Fibroblast of peridontal ligament (primary cell): ENCODE results near the gene CADPS.

Experiments used
- DNase-seq: peaks from one replicate; pipeline ENCODE4 v3.0.0-alpha.2; 2010; ENCODE audit errors: extremely low read depth

Gene CADPS

DNA sequence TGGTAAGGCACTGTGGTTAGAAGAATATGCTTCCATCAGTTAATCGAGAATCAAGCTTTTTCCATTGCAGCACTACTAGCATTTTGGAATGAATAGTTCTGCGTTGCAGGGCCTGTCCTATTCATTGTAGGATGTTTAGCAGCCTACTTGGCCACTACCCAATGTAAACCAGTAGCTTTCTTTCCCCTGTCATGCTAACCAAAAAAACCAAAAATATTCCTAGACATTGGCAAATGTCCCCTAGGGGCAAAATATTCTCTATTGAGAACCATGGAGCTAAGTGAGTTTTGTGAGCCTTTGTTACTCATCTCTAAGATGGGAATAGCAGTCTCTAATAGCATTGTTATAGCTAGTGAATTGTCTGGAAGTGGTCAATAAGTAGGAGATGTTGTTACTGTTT lies 187.2 kb downstream of the CADPS start:
- peak; percentile 6 for DNase-seq

DNA sequence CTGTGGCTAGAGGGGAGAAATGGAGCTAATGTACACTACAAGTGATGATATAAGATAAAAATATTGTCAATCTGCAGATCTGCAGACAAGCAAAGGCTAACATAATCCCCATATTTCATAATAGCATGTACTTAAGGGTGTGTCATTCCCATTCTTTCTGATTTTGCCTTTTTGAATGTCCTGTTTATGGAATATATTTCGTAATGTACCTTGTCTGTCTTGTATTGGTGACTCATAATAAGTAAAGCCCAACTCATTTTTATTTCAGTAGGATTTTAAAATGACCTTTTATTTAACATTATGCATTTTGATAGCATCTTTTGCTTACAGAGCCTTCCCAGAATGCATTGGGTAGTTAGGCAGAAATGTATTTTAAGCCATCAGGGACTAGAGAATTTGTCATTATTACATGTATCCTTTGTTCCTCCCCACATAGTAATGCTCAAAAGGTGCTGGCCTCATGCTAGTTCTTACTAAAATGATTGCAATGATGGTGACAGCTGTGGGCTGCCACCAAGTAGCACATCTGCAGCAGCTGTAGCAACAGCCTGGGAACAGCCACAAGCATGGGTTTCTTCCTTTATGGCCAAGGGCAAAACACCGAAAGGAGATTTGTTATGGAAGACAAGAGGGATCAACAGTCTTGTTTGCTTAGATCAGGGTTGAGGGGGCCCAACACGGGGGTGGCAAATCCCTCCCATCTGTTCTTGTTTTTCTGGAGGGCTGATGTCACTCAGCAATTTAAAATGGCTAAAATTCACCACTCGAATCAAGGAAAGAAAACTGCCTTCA lies 188.5 kb downstream of the CADPS start:
- DNase-seq: peak; percentile 19

DNA sequence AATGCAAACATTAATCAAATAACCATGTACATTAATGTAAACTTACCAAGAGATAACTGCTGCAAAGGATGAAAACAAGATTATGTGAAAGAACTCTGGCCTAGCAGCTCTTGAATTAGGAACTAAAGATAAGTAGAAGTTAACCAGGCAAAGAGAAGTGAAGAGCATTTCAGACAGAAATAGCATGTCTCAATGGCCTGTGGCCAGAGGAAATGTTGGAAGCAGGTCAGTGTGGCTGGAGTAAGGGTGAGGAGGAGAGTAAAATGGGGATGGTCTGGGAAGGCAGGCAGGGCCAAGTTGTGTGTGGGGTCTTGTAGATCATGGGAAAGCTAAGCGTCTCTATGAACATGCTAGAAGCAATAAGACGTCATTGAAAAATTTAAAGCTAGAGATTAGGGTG lies 192.4 kb downstream of the CADPS start:
- DNase-seq: no peak

DNA sequence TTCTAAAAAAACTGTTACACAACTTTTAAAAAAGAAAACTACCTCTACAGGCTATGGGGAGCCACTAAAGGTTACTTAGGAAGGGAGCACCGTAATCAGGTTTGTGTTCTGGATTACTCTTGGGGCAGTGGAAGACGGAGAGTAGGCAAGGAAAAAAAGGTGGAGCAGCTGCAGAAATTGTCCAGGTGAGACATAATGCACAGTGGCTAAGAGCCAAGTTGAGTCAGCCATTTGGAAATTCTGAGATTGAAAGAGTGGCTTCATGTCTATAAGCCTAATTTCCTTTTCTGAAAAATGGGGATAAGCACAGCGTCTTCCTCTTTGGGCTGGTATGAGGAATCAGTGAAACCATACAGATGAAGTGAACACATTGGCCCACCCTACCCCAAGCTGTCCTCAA lies 195.2 kb downstream of the CADPS start:
- no peak for DNase-seq

DNA sequence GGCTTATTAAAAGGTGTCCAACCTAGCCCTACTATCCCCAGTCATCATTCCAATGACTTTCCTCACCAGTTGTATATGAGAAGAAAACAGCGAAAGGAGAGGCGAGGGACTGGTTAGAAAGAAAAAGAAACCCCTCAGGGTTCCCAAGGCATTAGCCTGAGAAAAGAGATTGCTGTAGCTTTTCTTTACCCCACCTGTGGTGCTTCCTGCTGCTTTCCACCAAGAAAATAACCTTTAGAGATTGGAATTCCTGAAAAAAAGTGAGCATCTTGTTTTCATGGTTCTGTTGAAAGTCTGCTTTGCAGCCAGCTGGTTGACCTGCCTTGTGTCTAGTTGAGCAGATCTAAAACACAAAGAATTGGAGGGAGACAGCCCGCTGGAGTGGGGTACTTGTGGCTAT lies 196.4 kb downstream of the CADPS start:
- DNase-seq: no peak

DNA sequence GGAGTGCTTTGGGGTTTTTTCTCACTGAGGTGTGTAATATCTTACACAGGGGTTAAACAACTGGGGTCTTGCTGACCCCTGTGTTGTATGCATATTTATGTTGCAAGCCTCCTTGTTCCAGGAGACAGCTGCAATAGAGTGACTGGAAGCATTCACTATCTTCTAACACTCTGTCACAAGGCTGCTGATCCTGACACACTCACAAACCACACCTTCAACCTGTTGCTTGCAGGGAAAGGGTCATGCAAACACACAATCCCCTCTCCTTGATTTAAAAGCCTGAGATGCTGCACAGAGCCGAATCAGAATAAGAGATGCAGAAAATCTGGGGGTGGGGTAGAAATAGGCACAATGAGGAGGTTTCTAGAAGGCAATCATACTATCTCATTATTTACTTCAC lies 197.3 kb downstream of the CADPS start:
- no peak for DNase-seq

DNA sequence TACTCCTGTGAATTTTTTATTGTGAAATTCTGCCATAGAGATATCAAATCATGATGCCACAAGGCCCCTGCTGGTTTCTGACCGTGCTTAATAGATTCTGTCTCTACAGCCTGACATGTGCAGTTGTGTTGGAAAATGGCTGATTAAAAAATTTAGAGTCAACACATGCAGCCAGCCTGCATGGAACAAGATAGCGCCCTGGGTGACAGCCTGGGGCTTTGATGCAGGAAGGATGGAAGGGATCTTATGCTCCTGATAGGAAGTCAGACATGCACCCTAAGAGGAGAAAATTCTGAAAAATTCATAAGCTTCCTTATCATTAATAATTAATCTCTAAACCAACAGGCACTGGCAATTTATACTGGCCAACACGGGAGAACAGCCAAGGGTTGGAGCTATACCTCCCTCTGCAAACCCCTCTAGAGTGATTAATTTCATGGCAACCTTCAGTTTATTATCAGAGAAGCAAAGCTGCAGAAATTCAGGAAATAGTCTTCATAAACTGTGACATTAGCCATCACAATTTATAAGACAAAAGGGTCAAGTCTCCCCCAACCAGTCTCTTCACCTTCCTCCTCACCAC lies 198.4 kb downstream of the CADPS start:
- no peak for DNase-seq

DNA sequence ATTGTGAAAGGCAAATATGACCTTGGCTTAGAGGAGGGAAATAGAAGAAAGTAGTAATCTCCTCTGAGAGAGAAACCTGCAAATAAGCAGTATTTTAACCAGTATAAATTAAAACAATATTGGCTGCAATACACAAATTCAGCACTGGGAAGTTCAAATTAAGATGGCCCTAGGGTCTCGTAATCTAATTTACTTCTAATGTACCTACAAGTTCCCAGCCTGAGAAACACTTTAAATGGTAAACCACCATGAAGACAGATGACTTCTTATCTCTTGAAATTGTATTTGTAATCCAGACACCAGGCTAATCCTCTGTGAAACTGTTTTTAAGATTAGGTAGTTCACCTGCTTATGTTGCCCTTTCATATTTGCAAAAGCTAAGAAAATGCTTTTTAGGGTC lies 199.7 kb downstream of the CADPS start:
- DNase-seq: no peak

DNA sequence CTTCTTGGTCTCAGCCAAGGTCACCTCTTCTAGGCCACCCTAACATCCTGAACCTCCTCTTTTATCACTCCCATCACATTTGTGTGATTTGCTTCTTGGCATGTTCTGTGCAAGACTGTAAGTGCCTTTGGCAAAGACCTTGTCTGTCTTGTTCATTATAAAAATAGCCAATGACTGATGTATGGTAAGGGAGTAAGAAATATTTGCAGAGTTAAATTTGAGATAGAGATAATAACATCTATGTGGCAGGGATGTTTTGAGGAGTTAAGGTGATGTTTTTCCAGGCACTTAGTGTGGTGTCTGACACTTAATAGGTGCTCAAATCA lies 202.3 kb downstream of the CADPS start:
- no peak for DNase-seq

DNA sequence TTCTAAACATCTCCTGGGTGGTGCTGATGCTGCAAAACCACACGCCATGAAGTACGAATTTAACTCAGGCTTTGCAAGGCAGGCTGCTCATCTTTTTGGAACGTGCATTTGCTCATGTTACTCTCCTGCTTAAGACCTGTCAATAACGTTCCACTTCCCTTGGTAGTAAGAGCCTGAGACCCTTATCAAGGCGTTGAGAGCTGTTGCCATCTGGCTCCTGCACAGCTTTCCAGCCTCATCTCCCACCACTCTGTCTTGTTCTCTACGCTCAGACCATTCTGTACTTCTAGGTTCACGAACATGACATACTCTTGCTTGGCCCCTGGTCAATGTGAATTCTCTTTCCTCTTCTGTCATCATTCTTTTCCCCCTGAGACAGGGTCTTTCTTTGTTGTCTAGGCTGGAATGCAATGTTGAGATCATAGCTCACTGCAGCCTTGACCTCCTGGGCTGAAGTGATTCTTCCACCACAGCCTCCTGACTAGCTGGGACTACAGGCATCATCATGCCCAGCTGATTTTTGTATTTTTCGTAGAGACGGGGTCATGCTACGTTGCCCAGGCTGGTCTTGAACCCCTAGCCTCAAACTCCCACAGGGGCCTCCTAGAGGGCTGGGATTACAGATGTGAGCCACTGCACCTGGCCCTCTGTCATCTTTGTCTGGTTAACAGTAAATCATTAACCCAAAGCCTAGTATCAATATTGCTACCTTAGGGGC lies 202.8 kb downstream of the CADPS start:
- DNase-seq: no peak

DNA sequence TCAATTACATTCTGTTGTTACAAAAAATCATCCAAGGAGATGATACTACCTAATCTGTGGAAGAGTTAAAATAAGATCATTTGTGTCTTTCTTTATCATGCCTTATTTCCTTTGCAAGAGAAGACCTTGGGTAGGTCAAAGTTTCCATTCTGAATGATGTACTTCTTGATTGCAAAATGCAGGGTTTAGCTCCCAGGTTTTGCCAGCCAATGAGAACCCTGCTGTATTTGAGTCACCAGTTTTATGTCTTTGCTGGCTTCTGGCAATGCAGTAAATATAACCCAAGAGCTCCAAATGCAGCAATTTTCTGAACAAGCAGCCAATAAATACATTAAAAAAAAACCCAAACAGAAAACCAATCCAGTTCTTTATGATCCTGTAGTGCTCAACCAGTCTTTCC lies 204.9 kb downstream of the CADPS start:
- peak; percentile 15 for DNase-seq

DNA sequence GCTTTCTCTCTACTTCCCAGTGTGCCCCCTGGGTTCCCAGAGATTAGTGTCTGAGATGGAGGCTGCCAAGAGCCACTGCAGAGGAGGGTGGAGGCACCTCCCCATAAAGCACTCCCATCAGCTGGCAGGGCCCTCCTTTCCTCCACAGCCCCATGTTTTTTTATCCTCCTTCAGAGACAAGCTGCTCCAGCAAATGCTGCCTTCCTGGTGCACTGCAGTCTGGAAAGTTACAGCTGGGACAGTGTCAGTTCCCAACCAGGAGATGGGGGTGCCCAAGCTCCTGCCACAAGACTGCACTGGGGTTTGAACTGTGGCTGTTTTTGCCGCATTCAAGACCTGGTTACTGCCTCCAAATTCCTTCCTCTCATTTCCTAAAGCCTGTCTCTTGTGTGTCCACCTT lies 206.1 kb downstream of the CADPS start:
- DNase-seq: no peak

DNA sequence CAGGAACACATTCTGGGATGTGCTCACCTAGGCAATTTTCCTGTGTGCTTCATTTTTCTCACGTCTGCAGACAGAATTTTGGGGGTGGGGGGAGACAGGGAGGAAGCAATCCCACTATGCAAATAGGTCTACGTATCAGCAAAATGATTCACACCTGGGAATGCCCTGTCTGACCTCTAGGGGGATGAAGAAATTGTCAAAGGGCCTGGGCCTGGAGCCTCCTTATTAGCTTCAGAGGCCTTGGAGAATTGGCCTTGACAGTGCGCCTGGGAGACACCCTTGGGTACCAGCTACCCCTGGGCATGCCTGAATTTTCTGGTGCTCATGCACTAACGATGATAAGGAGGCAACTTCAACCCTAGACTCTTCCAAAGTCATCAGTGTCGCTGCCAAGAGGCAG lies 207.5 kb downstream of the CADPS start:
- DNase-seq: no peak

DNA sequence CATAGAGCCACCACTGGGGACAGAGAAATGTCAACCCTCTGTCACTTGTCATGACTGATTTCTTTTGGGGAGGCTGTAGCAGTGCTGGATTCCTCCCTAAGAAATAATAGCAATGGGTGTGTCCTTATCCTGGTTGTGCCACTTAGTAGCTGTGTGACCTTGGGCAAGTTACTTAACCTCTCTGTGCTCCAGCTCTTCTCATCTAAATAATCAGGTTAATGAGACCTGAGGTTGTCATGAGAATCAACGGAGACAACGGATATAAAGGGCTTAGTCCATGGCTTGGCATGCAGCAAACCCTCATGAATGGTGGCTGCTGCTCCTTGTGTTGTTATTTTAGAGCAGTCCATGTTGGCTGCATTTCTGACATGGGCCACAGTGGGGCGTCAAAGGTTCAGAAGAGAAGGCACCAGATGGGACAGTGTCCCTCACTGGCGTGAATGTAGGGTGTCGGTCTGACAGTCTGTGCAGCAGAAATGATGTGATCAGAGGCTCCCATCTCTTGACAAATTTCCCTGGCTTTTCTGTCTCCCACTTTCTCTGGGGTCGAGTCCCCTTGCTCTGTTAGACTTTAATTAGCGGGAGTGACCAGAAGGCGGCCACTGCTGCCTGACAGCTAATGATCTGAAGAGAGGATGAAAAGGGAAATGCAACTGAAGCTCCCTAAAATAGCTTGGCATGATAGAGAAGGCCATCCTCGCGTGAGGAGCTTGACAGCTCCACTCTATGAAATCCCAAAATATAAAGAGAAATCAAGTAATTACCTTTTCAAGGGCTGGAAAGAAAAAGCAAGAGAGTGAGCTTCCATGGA lies 209.4 kb downstream of the CADPS start:
- peak; percentile 47 for DNase-seq

DNA sequence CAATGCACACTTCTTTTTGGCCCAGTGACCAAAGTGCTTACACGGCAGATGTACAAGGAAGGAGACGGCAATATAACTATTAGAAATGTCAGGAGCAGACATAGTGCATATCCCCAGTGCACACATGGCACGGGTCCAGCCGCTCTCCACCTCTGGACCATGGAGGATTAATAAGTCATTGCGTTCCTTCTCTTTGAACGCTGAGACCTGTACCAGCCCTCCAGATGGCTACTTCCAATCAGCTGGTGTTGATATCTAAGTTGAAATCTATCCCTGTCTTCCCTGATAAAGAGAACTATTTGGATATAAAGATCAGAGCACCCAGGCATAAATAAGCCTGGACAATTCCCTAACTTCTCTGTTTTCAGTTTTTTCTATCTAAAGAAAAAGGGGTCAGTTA lies 212.5 kb downstream of the CADPS start:
- no peak for DNase-seq

DNA sequence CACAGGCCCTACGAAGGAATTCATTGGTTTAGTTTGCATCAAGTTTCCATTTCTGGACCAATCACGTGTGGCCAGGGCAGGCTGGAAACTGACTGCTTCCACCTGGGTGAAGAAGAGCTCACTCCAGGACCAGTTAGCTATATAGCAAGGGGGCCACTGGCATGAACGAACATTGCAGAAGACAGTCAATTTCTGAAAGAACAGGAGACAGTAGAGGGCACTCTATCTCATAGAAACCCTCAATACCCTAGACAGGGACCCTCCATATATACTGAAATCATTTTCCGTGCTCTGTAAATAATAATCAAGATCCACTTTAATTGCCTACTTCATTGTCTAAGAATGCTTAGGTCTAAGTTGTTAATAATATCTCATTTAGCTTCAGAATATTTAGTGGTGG lies 215.6 kb downstream of the CADPS start:
- DNase-seq: no peak

DNA sequence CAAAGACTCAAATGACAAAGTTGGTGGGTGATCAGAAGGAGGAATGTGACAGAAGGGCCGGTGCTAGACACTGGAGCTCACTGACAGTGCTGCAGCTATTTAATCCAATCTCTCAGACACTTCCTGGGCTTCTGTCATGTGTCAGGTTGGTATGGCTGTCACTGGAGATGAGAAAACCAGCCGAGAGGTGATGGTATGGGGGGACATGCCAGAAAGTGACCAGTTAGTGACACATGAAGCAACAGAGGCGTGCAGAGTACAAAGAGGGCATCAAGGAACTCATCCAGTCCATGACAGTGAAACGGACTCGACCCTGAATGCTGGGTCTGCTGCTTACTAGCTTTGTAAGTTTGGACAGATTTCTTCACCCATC lies 219.5 kb downstream of the CADPS start:
- no peak for DNase-seq

DNA sequence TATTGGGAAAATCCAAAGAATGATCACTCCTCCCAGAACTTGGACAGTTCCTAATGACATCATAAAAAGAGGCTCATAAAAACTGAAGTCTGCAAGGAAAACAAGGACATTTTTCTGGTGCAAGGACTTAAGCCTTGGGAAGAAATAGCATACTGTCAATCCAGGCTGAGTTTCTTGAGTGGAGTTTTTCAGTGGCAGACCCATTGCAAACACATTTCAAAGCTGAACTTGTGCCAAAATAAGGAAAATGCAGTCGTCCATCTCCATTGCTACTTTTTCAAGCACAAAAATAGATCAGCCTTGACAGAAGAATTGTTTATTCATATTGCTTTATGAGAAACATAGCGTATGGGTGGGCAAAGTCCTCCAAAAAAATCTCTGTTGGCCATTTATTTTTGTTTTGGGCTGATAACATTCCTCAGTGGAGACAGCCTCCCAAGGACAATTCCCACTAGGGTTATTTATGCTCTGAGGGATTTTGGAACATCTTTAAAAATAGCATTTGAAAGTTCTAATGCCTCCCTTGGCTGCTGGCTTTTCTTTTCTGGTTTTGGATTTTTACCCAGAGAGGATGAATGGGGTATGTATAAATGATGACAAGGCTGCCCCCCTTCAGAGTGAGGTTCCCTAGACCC lies 220.0 kb downstream of the CADPS start:
- DNase-seq: no peak

DNA sequence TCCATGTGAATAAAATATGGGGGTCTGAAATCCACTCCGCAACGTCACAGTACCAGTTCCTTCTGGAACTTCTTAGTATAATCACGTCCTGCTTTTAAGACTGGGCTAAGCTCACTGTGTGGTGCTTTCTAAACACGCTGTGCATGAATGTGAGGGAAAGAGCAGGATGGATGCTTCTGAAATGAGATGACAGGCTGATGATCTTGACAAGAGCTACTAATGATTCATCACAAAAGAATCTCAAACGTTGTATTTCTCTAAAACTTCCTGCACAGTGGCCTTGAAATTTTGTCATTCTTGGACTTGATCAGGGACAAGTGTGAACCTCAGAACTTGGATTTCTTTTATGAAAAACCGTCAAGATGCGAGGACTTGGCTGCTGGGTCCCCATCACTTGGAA lies 221.4 kb downstream of the CADPS start:
- no peak for DNase-seq

DNA sequence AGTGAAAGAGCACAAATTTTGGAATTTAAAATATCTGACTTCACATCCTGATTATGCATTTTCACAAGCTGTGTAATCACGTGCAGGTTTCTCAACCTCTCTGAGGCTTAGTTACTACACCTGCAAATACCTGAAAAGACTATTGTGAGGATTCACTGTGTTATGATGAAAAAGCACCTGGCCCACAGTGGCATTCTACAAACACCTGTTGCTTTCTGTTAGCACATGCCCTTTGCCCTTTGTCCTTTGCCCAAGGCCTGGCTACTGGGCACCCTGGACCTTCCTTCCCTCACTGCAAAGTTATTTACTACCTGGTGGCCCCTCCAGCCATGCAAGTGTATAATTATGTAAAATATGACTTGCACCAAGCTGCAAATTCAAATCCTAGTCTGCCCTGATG lies 227.5 kb downstream of the CADPS start:
- no peak for DNase-seq

DNA sequence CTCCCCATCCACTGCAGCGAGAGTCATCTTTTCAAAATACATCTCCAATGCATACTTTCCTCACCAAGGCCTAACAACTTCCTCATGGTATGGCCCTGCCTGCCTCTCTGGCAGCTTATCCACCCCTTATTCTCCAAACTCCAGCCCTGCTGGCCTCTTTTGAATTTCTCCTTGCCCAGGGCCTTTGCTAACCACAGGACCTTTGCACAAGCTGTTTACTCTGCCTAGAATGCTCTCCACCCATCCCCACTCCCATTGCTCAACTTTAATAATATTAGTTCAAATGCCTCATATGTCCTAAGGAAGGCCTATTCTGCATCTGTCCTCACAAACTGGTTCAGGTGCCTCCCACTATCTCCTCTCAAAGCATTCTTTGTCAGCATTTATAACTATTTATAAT lies 230.7 kb downstream of the CADPS start:
- DNase-seq: no peak

DNA sequence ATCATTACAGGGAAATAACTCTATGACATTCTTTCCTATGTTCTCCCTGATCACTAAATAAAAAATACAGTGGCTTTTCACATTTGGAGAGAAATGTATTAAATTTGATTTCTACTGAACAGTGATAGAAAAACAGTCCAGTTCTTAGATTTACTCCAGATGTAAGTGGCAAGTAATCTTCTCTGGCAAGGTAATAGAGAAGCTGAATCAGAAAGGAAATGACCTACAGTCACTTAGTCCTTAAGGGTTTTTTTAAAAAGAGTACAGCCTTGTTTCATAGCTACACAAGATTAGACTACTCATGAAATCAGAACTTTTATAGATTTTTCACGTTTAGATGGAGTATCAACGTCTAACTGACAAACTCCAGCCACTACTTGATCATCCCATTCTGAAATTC lies 236.9 kb downstream of the CADPS start:
- no peak for DNase-seq
